Activated naive CD4-positive, alpha-beta T cell treated with anti-CD3 and anti-CD28 coated beads, Interleukin-2, amount 50 U/mL, for 72 hours (primary cell): Measurements from ENCODE around the gene OBSL1. TPM values are rescaled to one million over a fixed set of nuclear protein-coding genes. Genes with fewer than 3 reads are reported as not detected.

Source experiments
- ATAC-seq, 2 donors: fragments of 150-1000 bp; cut with Tn5 transposase; 2 replicates each; pipeline ENCODE4 v1.10.0; 2021; ENCODE audit warnings: mild to moderate bottlenecking in 2 of 2, moderate library complexity in 2 of 2
- DNase-seq, 2 donors: peaks; one replicate each; pipeline ENCODE4 v3.0.0; 2021 to 2022; ENCODE audit warnings: low spot score in 2 of 2
- H3K27ac Mint-ChIP-seq, 2 donors: one replicate each; pipeline ENCODE4 v1.8.0; 2022; ENCODE audit warnings: mild to moderate bottlenecking in 2 of 2, mixed read lengths in 2 of 2
- H3K36me3 Mint-ChIP-seq, 2 donors: one replicate each; pipeline ENCODE4 v1.8.0; 2022; ENCODE audit warnings: mixed read lengths in 2 of 2
- H3K9me3 Mint-ChIP-seq, 2 donors: one replicate each; pipeline ENCODE4 v1.8.0; 2022; ENCODE audit warnings: mixed read lengths in 2 of 2
- total RNA-seq, 2 donors: library from RNA; stranded (reverse); gene quantifications; one replicate each; pipeline ENCODE4 v1.2.3, GENCODE V29; 2022

Gene OBSL1
- total RNA-seq, 2 donors from 2014 or later = 1.9 to 8.9 TPM

- Mint-ChIP-seq H3K36me3 (no peaks in the 10 kb centered on the region), H3K27ac (no peak overlapping the region), H3K9me3 (no peaks in the 10 kb centered on the region)
- ATAC-seq (no peak), DNase-seq (no peak)
Measured at GRCh38 chr2:219605607-219605954, 34.2 kb upstream of the OBSL1 start.

- peak overlapping the region in 1 of 2 donors; percentile 77 for H3K27ac Mint-ChIP-seq
- DNase-seq (no peak), ATAC-seq (no peak)
- no peaks in the 10 kb centered on the region for H3K9me3 Mint-ChIP-seq
- no peaks in the 10 kb centered on the region for H3K36me3 Mint-ChIP-seq
Measured at GRCh38 chr2:219603771-219604170, 32.4 kb upstream of the OBSL1 start.

- ATAC-seq (no peak), DNase-seq (no peak)
- peak overlapping the region; percentile 91 to 98 for H3K27ac Mint-ChIP-seq
- no peaks in the 10 kb centered on the region for H3K36me3 Mint-ChIP-seq
- no peaks in the 10 kb centered on the region for H3K9me3 Mint-ChIP-seq
Measured at GRCh38 chr2:219598308-219599078, 27.2 kb upstream of the OBSL1 start.

GRCh38 chr2:219597552-219598307 is 26.4 kb upstream of the OBSL1 start, which contains the start of gene STK11IP:
STK11IP (plus strand) TSS chr2:219597857; CDS start chr2:219598120, 263 bp downstream.
- no peaks in the 10 kb centered on the region for H3K36me3 Mint-ChIP-seq
- H3K9me3 Mint-ChIP-seq = no peaks in the 10 kb centered on the region
- H3K27ac Mint-ChIP-seq = peak within 1 kb of the TSS; percentile 91 to 98
- ATAC-seq (peak; percentile 93 to 94), DNase-seq (peak; percentile 87 to 95)

GRCh38 chr2:219596954-219597551 is 25.7 kb upstream of the OBSL1 start:
- H3K36me3 Mint-ChIP-seq = no peaks in the 10 kb centered on the region
- ATAC-seq = no peak
- peak overlapping the region; percentile 91 to 98 for H3K27ac Mint-ChIP-seq
- H3K9me3 Mint-ChIP-seq = no peaks in the 10 kb centered on the region
- no peak for DNase-seq

GRCh38 chr2:219595256-219595655 is 23.9 kb upstream of the OBSL1 start:
- DNase-seq = no peak
- ATAC-seq = no peak
- Mint-ChIP-seq H3K9me3 (no peaks in the 10 kb centered on the region), H3K27ac (no peak overlapping the region), H3K36me3 (no peaks in the 10 kb centered on the region)

- DNase-seq (no peak), ATAC-seq (no peak)
- H3K27ac Mint-ChIP-seq = no peak overlapping the region
- no peaks in the 10 kb centered on the region for H3K9me3 Mint-ChIP-seq
- H3K36me3 Mint-ChIP-seq = no peaks in the 10 kb centered on the region
Measured at GRCh38 chr2:219593154-219593553, 21.8 kb upstream of the OBSL1 start.

GRCh38 chr2:219592736-219593135 is 21.4 kb upstream of the OBSL1 start:
- no peaks in the 10 kb centered on the region for H3K9me3 Mint-ChIP-seq
- DNase-seq = no peak
- H3K27ac Mint-ChIP-seq = no peak overlapping the region
- ATAC-seq = no peak
- H3K36me3 Mint-ChIP-seq = no peaks in the 10 kb centered on the region

GRCh38 chr2:219591091-219591490 is 19.8 kb upstream of the OBSL1 start:
- ATAC-seq (no peak), DNase-seq (no peak)
- H3K27ac Mint-ChIP-seq = no peak overlapping the region
- no peaks in the 10 kb centered on the region for H3K36me3 Mint-ChIP-seq
- H3K9me3 Mint-ChIP-seq = no peaks in the 10 kb centered on the region

- Mint-ChIP-seq H3K36me3 (no peaks in the 10 kb centered on the region), H3K9me3 (no peaks in the 10 kb centered on the region), H3K27ac (no peak overlapping the region)
- ATAC-seq = no peak
- DNase-seq = no peak
Measured at GRCh38 chr2:219581346-219581745, 10.0 kb upstream of the OBSL1 start.

- Mint-ChIP-seq H3K9me3 (no peaks in the 10 kb centered on the region), H3K27ac (no peak overlapping the region), H3K36me3 (no peaks in the 10 kb centered on the region)
- ATAC-seq (no peak), DNase-seq (no peak)
Measured at GRCh38 chr2:219578811-219579613, 7.7 kb upstream of the OBSL1 start.

GRCh38 chr2:219576505-219577388 is 5.4 kb upstream of the OBSL1 start:
- ATAC-seq (no peak), DNase-seq (no peak)
- Mint-ChIP-seq H3K36me3 (no peaks in the 10 kb centered on the region), H3K9me3 (no peaks in the 10 kb centered on the region), H3K27ac (no peak overlapping the region)

- ATAC-seq = no peak
Measured at GRCh38 chr2:219575566-219576504, 4.5 kb upstream of the OBSL1 start.

GRCh38 chr2:219574484-219575311 is 3.4 kb upstream of the OBSL1 start:
- no peak for ATAC-seq
- Mint-ChIP-seq H3K9me3 (no peaks in the 10 kb centered on the region), H3K36me3 (no peaks in the 10 kb centered on the region), H3K27ac (no peak overlapping the region)
- DNase-seq = no peak

More at GRCh38 chr2:219575566-219576504, 4.5 kb upstream of the OBSL1 start:
- Mint-ChIP-seq H3K36me3 (no peaks in the 10 kb centered on the region), H3K9me3 (no peaks in the 10 kb centered on the region), H3K27ac (no peak overlapping the region)
- no peak for DNase-seq
